WTC11 (cell line): ENCODE data around the gene GALM.

Experiments used
- CBFB ChIP-seq: sonication (generic); formaldehyde crosslinking; IDR thresholded peaks from 2 replicates; pipeline ENCODE4 v1.8.1; 2022; ENCODE audit warnings: mild to moderate bottlenecking, low read depth, missing genetic modification reagents
- CREB1 ChIP-seq: sonication (generic); formaldehyde crosslinking; IDR thresholded peaks from 2 replicates; pipeline ENCODE4 v1.8.0; 2023; ENCODE audit warnings: mild to moderate bottlenecking, missing genetic modification reagents
- CTCF ChIP-seq: fragments of 200-600 bp; IDR thresholded peaks from 2 replicates; pipeline ENCODE4 v1.8.0; 2022; ENCODE audit warnings: antibody characterized with exemption
- FOXJ3 ChIP-seq: sonication (generic); formaldehyde crosslinking; IDR thresholded peaks from 2 replicates; pipeline ENCODE4 v1.9.0; 2021; ENCODE audit warnings: missing genetic modification reagents, mild to moderate bottlenecking, borderline replicate concordance
- FOXK1 ChIP-seq: sonication (generic); formaldehyde crosslinking; IDR thresholded peaks from 2 replicates; pipeline ENCODE4 v1.8.0; 2022; ENCODE audit warnings: mild to moderate bottlenecking, moderate library complexity, missing genetic modification reagents
- FOXP4 ChIP-seq: sonication (generic); formaldehyde crosslinking; IDR thresholded peaks from 2 replicates; pipeline ENCODE4 v1.8.0; 2022; ENCODE audit warnings: mild to moderate bottlenecking, missing genetic modification reagents
- JUN ChIP-seq: sonication (generic); formaldehyde crosslinking; IDR thresholded peaks from 2 replicates; pipeline ENCODE4 v1.8.0; 2023; ENCODE audit warnings: mild to moderate bottlenecking, missing genetic modification reagents
- NR2C2 ChIP-seq: sonication (generic); formaldehyde crosslinking; IDR thresholded peaks from 2 replicates; pipeline ENCODE4 v1.8.0; 2022; ENCODE audit warnings: mild to moderate bottlenecking, missing genetic modification reagents
- USF2 ChIP-seq: sonication (generic); formaldehyde crosslinking; IDR thresholded peaks from 2 replicates; pipeline ENCODE4 v1.8.1; 2023; ENCODE audit warnings: mild to moderate bottlenecking, missing genetic modification reagents, moderate library complexity
- ZNF138 ChIP-seq: sonication (generic); formaldehyde crosslinking; conservative IDR thresholded peaks from 2 replicates; pipeline ENCODE4 v1.8.1; 2022; ENCODE audit warnings: mild to moderate bottlenecking, moderate library complexity, missing genetic modification reagents
- ZNF512 ChIP-seq: sonication (generic); formaldehyde crosslinking; IDR thresholded peaks from 2 replicates; pipeline ENCODE4 v1.8.1; 2022; ENCODE audit warnings: missing genetic modification reagents, borderline replicate concordance
- TF ChIP-seq, protein P1 (sequence below): sonication (generic); formaldehyde crosslinking; IDR thresholded peaks from 2 replicates; pipeline ENCODE4 v1.8.1; 2023; ENCODE audit warnings: mild to moderate bottlenecking, missing genetic modification reagents
- TF ChIP-seq, protein P2 (sequence below): sonication (generic); formaldehyde crosslinking; IDR thresholded peaks from 2 replicates; pipeline ENCODE4 v1.8.0; 2022; ENCODE audit warnings: mild to moderate bottlenecking, missing genetic modification reagents
- TF ChIP-seq, protein P3 (sequence below): fragments of 250-450 bp; sonication (Bioruptor Pico); IDR thresholded peaks from 2 replicates; pipeline ENCODE4 v2.1.2; 2022; ENCODE audit warnings: mild to moderate bottlenecking, moderate library complexity

- TF ChIP-seq CTCF, result no peak
- TF ChIP-seq FOXK1 (CRISPR knock-in tag), result no peak
- TF ChIP-seq, protein P1, sequence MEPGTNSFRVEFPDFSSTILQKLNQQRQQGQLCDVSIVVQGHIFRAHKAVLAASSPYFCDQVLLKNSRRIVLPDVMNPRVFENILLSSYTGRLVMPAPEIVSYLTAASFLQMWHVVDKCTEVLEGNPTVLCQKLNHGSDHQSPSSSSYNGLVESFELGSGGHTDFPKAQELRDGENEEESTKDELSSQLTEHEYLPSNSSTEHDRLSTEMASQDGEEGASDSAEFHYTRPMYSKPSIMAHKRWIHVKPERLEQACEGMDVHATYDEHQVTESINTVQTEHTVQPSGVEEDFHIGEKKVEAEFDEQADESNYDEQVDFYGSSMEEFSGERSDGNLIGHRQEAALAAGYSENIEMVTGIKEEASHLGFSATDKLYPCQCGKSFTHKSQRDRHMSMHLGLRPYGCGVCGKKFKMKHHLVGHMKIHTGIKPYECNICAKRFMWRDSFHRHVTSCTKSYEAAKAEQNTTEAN (CRISPR knock-in tag), result no peak
- TF ChIP-seq, protein P2, sequence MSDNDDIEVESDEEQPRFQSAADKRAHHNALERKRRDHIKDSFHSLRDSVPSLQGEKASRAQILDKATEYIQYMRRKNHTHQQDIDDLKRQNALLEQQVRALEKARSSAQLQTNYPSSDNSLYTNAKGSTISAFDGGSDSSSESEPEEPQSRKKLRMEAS (CRISPR knock-in tag), result no peak
- no peak for TF ChIP-seq ZNF138 (CRISPR knock-in tag)
- no peak for TF ChIP-seq FOXJ3
- TF ChIP-seq ZNF512 (CRISPR knock-in tag), result no peak
- TF ChIP-seq JUN, result no peak
- no peak for TF ChIP-seq USF2 (CRISPR knock-in tag)
- TF ChIP-seq NR2C2, result no peak
- TF ChIP-seq CREB1 (CRISPR knock-in tag), result no peak
- TF ChIP-seq, protein P3, sequence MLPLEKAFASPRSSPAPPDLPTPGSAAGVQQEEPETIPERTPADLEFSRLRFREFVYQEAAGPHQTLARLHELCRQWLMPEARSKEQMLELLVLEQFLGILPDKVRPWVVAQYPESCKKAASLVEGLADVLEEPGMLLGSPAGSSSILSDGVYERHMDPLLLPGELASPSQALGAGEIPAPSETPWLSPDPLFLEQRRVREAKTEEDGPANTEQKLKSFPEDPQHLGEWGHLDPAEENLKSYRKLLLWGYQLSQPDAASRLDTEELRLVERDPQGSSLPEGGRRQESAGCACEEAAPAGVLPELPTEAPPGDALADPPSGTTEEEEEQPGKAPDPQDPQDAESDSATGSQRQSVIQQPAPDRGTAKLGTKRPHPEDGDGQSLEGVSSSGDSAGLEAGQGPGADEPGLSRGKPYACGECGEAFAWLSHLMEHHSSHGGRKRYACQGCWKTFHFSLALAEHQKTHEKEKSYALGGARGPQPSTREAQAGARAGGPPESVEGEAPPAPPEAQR (CRISPR knock-in tag), result no peak
- no peak for TF ChIP-seq CBFB (CRISPR knock-in tag)
- no peak for TF ChIP-seq FOXP4 (CRISPR knock-in tag)
These were observed 31.2 kb upstream of the GALM start for GRCh38 chr2:38634684-38635083.
